HG03108 (cell line): ENCODE measurements around the gene RAP2A.

Source experiments
- ATAC-seq: cut with Tn5 transposase; IDR thresholded peaks from one replicate; pipeline ENCODE4 v1.9.1; 2021; ENCODE audit warnings: moderate library complexity; ENCODE audit not compliant: unreplicated experiment

The RAP2A gene

DNA sequence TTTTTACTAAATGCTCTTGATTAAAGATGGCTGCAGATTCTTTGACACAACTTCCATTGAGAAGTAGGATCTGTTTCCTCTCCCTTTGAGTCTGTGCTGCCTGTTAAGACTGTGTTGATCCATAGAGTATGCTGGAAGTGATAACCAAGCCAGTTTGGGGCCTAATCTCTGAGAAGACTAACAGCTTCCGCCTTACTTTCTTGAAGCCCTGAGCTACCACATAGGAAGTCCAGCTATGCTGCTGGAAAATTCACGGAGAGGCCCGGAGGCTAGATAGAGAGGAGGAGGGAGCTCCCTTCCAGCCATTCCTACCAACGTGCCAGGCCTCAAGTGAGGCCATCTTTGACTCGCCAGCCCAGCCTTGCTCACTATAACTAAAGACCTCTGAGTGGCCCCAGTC, 12.5 kb downstream of the RAP2A start:
- ATAC-seq, result no peak

DNA sequence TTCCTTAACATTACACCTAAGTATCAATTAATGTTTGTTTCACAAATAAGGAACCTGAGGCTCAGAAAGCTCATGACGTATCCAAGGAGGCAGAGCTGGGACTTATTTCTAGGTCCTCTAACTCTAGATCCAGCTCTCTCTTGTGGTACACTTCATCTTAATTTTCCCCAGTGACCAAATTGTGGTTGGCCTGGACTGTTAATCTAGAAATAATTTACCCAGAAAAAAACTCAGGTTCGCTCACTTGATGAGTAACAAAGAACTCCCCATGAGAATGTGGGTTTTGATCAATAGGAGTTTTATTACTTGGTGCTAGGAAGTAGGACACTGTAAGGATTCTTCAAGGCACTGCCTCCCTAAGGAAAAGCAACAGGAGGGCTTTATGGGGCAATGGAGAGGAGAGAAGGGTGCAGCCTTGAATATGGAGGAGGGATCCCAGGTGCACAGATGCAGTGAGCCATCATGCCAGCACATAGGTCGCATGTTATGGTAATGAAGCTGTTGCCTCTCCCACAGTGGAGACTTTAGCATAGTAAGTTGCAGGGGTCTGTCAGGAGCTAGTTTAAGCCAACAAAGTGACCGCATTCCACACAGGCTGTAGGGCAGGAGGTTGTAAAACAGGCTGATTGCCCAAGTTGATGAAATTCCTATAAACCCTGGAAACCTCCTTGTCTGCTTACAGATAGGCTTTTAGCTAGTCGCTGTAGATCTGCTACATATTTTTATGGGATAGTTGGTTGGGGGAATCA, 14.7 kb downstream of the RAP2A start:
- ATAC-seq, result peak; percentile 54

DNA sequence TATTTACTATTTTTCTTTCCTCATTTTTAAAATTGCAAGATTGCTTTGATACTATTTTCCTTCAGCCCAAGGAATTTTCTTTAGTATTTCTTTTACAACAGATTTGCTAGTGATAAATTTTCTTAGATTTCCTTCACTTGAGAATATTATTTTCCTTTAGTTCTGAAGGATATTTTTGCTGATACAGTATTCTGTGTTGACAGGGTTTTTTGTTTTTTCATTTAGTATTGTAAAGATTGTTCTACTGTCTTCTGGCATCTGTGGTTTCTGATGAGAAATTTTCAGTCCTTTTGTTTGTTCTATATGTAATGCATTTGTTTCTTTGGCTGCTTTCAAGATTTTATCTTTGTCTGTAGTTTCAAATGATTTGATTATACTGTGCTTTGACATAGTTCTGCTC, 20.7 kb downstream of the RAP2A start:
- ATAC-seq, result no peak

DNA sequence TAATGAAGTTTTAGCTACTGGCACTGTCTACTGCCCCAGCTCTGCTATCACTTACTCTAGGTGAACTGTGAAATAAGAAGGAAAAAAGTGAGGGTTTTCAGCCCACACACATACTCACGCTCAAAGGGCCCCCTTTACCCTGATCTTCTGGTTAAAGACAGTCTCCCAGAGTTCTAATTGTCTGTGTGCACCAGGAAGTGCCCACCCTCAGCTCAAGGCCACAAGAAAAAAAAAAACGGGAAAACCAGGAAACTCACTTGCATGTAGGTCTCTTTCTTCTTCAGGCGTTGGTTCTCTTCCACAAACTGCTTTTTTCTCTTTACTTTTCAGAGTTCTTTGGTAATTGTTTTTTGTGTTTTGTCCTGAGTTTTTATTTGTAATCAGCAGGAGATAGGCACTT, 22.1 kb downstream of the RAP2A start:
- ATAC-seq, result no peak

DNA sequence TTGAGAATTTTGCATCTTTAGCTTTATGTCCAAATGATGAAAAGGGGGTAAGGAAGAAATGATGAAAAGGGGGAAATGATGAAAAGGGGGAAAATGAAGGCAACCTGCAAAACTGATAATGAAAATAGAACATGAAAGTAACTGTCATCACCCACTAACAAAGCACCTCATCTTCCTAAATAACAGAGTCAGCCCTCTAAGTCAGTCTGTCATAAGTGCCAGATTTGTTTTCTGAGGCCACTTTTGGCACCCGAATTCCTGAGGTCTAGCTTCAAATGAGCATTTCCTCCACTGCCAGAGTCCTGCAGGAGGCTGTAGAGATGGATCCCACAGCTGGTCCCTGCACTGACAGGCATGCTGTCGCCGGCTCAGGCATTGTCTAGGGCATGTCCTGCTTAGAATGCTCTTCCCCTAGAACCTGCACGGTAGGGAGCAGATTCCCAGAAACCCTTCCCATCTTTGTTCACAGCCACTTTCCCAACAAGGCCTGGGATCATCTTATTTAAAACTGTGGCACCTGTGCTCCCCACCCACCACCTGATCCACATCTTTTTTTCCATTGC, 25.3 kb downstream of the RAP2A start:
- ATAC-seq, result peak; percentile 28

DNA sequence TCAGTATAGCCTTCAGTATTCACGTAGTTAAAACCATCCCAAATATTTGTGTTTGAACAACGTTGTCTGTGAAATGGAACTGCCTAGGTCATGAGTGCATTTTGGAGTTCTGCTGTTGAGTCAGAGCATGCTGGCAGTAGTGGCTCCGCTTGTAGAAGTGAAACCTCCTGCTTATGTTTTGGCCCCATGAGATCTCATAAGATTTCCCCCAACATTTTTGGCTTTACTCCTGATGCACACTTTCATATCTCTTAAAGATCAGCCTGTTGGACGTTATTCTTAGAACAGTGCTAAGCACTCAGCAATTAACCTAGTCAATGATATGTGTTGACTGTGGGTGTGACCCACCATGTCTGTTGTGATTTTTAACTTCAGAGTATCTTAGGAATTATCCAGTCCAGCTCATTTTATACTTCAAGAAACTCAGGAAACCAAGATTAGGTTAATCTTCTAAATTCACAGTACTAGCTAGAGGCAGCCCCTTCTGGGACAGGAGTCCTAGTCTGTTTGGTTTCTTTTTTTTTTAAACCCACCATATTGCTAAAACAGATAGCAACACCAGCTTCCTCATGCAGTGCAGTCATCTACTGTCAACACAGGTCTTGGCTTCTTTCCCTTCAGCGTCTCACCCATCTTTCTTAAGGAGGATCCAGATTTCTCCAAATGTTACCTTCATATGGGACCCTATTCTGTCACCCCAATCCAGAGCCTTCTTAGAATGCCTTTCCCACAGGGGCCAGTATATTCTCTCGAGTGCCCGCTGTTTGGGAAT, 26.2 kb downstream of the RAP2A start:
- peak; percentile 90 for ATAC-seq

DNA sequence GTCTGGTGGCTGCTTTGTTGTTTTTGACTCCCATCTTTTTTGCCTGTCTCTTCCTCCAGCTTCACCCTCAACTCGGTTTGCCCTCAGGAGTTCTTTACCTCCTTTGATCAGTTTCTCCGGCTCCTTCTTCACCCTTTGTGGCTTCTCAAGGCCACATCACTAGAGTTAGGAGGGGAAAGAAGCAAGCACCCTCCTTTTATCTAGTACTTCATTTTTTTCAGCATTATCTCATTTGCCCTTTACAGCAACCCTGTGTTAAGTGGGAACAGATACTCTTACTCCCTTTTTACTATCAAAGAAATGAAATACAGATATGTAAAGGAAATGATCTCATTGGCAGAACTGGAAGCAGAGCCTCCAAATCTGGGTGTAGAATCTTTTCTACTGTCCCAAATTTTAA, 26.9 kb downstream of the RAP2A start:
- ATAC-seq, result no peak

DNA sequence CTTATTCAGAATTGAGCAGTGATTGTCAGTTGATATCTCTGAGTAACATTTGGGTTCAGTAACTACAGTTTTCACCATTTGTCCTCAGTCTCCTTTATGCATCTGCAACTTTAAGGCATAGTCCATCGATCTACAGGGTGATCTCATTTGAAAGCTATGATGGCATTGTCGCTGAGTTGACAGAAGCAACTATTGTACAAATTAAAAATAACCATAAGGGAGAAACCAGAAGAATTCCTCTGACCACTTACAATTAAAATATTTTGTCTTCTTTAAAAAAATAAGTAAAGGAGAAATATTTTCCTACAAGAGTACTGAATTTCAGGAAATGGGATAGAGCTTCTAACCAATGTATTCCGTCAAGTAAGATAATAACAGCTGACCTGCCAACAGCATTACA, 30.6 kb downstream of the RAP2A start:
- no peak for ATAC-seq

DNA sequence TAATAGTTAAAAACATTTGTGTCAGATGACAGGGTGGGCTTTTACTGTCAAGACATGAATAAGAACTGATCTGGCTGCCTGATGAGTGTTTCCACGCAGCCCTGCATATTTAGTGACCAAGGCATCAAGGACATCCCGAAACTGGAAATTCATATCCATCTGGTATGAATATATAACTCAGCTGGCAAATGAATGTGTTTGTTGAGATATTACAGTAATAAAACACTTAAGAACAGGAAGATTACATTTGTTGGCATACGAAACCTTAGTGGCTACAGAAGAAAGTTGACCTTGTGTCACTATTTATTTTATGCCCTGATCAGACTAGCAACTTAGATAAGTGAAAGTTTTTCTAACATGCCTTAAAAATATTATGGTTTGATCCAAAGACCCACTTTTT, 32.8 kb downstream of the RAP2A start:
- no peak for ATAC-seq

DNA sequence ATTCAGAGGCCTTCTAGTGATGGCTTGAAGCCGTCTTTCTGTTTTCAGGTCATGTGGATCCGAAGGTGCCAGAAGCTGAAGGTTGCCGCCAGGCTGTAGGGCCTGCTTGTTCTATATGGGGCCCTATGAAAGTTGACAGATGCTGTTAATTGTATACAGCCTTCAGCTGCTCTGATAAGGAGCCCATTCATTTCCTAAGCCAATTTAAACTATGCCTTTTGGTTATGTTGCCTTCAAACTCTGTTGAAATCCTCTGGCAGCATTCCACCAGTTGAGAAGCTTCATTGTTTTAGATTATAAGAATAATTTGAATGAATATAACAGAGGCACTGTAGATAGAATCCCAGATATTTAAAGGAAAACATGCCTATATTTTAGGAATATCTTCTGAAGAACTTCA, 34.4 kb downstream of the RAP2A start:
- ATAC-seq, result no peak

DNA sequence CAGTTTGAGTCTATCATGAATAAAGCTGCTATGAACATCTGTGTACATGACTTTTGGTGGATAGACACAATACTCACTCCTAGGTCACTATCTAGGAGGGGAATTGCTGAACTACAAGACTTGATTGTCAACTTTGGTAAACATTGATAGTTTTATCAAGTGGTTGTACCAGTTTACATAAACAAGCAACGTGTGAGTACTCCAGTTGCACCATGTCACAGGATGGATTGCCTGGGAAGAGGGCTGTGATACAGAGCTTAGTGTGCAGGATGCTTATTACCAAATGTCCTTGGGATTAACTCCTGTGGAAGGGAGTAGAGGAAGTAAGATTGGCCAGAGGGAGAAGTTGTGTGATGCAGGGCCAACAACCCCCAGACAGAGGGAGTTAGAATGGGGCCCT, 37.7 kb downstream of the RAP2A start:
- ATAC-seq, result no peak

DNA sequence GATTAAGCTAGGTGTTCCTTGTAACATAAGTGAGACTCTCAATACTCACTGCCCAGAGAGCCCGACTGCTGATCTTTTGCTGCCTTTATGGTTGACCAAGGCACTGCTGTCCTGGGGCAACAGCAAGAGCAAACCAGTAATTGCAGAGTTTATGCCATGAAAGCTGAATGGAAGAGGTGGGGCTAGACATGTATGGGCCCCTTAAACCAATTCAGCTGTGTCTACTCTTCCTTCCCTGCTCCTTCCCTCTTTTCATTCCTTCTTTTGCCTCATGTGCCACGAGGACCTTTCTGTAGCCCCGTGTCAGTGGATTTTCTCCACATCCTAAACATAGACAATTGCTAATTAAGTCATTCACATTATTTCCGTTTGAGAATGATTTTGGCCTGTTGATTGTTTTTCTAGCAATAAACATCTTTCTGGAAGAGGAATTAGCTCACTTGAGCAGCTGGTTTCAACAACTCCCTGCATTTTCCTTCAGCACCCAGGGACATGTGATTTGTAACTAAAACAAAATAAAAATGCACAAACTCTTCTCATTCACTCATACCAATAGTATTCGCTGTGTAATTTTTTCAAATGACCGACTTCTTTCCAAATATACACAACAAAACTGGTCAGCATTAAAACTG, 40.5 kb downstream of the RAP2A start:
- ATAC-seq, result no peak

DNA sequence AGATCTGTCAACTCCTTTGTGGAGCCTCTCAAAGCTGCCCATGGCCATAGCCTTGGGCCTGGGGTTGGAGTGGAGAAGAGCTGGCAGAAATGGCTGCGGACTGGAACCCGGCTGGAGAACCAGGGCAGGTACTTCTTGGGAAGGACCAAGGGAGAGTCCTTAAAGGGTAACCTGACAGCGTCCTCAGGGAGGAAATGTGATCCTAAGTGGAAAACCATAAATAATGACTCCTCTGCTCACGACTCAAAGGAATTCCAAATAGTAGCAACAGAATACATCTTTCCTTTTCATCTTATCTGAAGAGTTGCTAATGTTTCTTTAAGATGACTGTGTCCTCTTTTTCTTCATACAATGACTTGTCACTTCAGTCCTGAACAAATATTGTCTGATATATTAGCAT, 41.0 kb downstream of the RAP2A start:
- ATAC-seq, result no peak

DNA sequence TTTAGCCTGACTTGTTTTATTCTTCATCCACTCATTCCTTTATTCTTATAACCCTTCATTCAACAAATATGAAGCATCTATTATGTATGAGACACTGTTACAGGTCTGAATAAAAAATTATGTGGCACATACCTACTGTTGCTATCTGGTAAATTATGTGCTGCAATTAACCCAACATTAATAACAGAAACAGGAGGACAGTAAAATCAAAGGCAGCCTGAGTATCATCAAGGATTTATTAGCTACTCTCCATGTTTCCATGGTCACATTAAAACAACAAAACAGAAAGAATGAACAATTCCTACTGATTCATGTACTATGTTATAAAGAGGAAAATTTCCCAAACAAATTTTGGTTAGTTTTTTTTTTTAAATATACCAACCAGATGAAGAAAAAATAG, 43.9 kb downstream of the RAP2A start:
- no peak for ATAC-seq

DNA sequence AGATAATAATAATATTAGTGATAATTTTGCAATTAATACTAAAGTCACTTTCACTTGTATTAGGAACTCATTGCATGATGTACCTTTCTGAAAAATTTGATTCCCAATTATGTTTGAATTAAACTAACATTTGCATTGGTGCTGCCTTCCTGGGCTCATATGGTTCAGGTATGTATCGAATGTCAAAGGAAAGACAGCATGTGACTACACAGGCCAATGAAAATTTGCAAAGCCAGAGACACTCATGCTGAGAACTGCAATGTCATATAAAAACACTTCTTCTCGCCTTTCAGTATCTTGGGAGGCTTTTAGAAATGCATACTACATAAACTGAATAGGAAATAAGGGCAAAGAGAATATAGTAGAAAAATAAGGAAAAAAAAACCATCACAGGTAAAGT, 44.3 kb downstream of the RAP2A start:
- ATAC-seq, result no peak

DNA sequence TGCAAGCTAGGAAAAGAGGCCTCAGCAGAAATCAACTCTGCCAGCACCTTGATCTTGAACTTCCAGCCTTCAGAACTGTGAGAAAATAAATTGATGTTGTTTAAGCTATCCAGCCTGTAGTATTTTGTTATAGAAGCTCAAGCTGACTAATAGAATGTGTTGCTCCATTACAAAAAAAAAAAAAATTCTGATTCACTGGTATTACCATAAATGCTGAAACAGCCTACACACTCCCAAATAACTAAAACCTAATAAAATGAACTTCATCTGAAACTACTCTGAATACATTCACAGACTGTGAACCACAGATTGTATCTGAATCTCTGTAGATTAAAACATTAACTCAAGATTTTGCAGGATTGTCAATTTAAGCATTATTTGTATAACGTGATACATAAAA, 49.5 kb downstream of the RAP2A start:
- ATAC-seq, result no peak

DNA sequence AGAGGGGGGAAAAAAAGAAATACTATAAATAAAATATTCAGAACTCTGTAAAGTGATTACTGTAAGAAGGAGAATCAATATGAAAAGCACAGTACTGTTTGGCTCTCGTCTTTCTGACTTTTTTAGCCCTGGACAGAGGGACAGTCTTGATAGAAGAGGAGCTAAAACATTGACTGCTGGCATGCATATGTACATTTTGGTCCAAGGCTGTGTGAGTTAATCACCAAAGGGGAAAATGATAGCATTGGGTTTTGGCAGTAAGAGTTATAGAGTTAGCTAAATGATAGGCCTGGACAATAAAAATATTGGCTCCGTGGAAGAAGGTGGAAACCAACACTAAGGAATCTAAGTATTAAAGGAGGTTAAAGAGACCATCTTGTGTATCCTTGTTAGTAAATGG, 50.3 kb downstream of the RAP2A start:
- no peak for ATAC-seq

DNA sequence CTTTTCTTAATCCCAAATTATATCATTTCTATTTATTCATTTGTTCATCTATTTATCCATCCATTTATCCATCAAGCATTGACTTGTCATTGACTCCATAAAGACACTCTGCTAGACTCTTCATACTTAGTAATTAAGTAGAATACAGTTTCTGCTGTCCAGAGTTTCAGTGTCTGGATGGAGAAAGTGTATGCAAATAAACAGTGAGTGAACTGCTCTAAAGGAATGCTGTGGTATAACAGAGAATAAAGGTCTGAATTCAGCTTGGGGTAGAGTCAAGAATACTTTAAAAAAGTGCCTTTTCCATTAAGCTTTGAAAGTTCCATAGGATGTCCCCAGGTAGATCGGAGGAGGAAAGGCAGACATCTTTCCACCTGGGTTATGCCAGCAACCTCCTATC, 51.4 kb downstream of the RAP2A start:
- ATAC-seq, result no peak

DNA sequence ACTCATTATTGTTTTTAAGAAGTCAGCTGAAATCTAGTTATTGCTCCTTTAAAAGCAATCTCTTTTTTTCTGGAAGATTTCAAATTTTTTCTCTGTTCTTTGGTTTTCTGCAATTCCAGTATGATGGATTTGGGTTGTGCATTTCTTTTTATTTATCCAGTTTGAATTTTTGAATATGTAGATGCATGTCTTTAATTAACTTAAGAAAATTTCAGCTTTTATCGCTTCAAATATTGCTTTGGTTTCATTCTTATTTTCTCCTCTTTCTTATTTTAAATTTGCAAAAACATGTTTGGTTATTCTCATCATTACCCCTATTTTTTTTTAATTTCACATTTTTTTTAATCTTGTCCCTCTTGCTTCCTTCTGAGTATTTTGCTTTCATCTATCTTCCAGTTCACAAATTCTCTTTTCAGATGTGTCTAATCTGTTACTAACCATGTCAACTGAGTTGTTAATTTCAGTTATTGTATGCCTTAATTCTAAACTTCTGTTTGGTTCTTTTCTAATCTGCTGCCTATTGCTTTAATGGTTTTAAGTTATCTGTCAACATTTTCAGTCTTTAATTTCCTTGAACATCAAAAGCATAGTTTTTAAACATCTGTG, 56.8 kb downstream of the RAP2A start:
- no peak for ATAC-seq

DNA sequence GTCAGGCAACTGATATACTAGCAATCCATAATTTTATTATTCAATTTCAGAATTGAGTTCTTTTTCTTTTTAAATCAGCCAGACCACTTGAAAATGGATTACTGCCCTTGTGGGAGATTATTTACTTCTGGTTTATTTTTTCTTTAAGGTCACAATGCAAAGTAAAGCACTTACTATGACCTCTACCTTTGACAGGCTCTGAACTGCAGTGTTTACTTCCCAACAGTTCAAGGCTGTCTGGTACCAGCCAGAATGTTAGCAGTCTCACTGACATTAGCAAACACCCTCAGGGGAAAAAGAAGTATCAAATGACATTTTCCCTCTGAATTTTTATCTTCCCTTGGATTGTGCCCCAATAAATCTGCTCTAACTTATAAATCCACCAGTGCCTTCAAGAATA, 57.5 kb downstream of the RAP2A start:
- no peak for ATAC-seq

DNA sequence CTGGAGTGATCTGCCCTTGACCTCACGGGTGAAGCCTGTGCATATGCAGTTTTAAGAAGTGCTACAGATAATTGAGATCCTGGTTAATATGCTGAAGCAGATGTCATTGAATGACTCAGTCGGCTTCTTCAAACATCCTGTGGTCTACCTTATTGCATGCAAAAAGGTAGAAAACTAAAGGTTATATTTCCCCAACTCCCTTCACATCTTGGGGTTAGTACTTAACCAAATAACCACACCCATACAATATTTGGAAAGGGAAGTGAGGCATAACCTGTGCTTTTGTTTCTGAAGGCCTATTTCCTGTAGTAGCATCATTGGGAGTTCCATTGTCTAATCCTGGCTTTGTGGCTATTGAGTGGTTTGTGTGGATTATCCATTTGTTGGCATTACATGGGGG, 58.3 kb downstream of the RAP2A start:
- no peak for ATAC-seq
